Panc1 (cell line): Measurements from ENCODE around the gene SUGCT. TPM values are rescaled to one million over a fixed set of nuclear protein-coding genes. Genes with fewer than 3 reads are reported as not detected.

Source experiments
- ATAC-seq: fragments of 200-7000 bp; cut with Tn5 transposase; 2 replicates; pipeline ENCODE4 v1.9.1; 2020; ENCODE audit warnings: mild to moderate bottlenecking, moderate library complexity
- BruUV-seq: library from RNA; stranded (reverse); fragments of 400-500 nt; replicated peaks from 2 replicates; lab custom pipeline; 2021; lab: Mats Ljungman, UMichigan
- CTCF ChIA-PET: fragments of 300-600 bp; sonication (Branson Sonifier 250); formaldehyde crosslinking; loops from one replicate; lab custom pipeline; 2022; ENCODE audit warnings: antibody characterized with exemption; lab: Charles Lee
- POLR2A ChIA-PET: fragments of 300-600 bp; sonication (Branson Sonifier 250); formaldehyde crosslinking; loops from one replicate; lab custom pipeline; 2022; ENCODE audit warnings: antibody characterized with exemption; lab: Charles Lee
- DNase-seq: peaks from one replicate; pipeline ENCODE4 v3.0.0-alpha.2; 2010; ENCODE audit warnings: low read depth, low spot score
- H3K27ac ChIP-seq: 2 replicates; pipeline ENCODE4 v1.5.1; 2011; ENCODE audit warnings: mild to moderate bottlenecking, low read length, inconsistent platforms
- H3K27me3 ChIP-seq: fragments of 200-500 bp; sonication (Bioruptor generic); 2 replicates; pipeline ENCODE4 v1.6.0; 2014; ENCODE audit warnings: low read length, inconsistent platforms; ENCODE audit not compliant: control insufficient read depth, insufficient read depth
- H3K36me3 ChIP-seq: fragments of 200-500 bp; sonication (Bioruptor generic); 2 replicates; pipeline ENCODE4 v1.5.1; 2014; ENCODE audit warnings: inconsistent platforms, mild to moderate bottlenecking, low read length, moderate library complexity; ENCODE audit not compliant: control insufficient read depth, insufficient read depth
- H3K4me1 ChIP-seq: 2 replicates; pipeline ENCODE4 v1.5.1; 2011; ENCODE audit warnings: inconsistent platforms, mild to moderate bottlenecking, low read length, moderate library complexity; ENCODE audit not compliant: control insufficient read depth, insufficient read depth
- H3K4me3 ChIP-seq, 2 experiments: 2 replicates each; pipeline ENCODE4 v1.5.1; 2011 to 2012; ENCODE audit warnings: low read depth in 2 of 2, low read length in 2 of 2, mild to moderate bottlenecking in 2 of 2, inconsistent platforms in 1 of 2, moderate library complexity in 1 of 2
- H3K9me3 ChIP-seq: fragments of 200-500 bp; sonication (Bioruptor generic); 2 replicates; pipeline ENCODE4 v1.5.1; 2014; ENCODE audit warnings: low read depth, mild to moderate bottlenecking, inconsistent platforms, low read length, moderate library complexity; ENCODE audit not compliant: control insufficient read depth, insufficient read depth
- POLR2AphosphoS5 ChIP-seq: IDR thresholded peaks from 2 replicates; pipeline ENCODE4 v1.6.1; 2012; ENCODE audit warnings: mild to moderate bottlenecking, low read depth, low read length, moderate library complexity
- REST ChIP-seq, 2 experiments: IDR thresholded peaks; 2 replicates each; pipeline ENCODE4 v1.6.1; 2011 to 2012; ENCODE audit warnings: low read depth in 2 of 2, control low read depth in 1 of 2, low read length in 1 of 2, mild to moderate bottlenecking in 1 of 2, moderate library complexity in 1 of 2; ENCODE audit not compliant: insufficient read depth in 1 of 2
- SIN3A ChIP-seq: IDR thresholded peaks from 2 replicates; pipeline ENCODE4 v1.6.1; 2012; ENCODE audit warnings: low read depth, mild to moderate bottlenecking, low read length, moderate library complexity, borderline replicate concordance; ENCODE audit not compliant: insufficient read depth
- TCF7L2 ChIP-seq: IDR thresholded peaks from 2 replicates; pipeline ENCODE4 v1.6.1; 2011; ENCODE audit warnings: mild to moderate bottlenecking, low read depth, low read length, inconsistent platforms
- in situ Hi-C: cut with HindIII; loops from 2 replicates; pipeline ENCODE4 v1.10.0; 2016; ENCODE audit warnings: low sequenced_read_pairs, low pct_unique_long_range_greater_than_20kb
- intact Hi-C: fragments of 100-400 bp; cut with micrococcal nuclease; formaldehyde crosslinking; loops from one replicate; pipeline ENCODE4 v1.10.0; 2022; ENCODE audit not compliant: unreplicated experiment
- total RNA-seq: library from RNA; stranded (reverse); gene quantifications from one replicate; pipeline ENCODE4 v1.2.1, GENCODE V29; 2021; ENCODE audit not compliant: unreplicated experiment
- TF ChIP-seq, protein P1 (sequence below): fragments of 450-650 bp; IDR thresholded peaks from 2 replicates; pipeline ENCODE4 v1.5.1; 2017; ENCODE audit warnings: mild to moderate bottlenecking

The SUGCT gene
- total RNA-seq, 1 experiment from 2014 or later: 3.1 TPM

DNA sequence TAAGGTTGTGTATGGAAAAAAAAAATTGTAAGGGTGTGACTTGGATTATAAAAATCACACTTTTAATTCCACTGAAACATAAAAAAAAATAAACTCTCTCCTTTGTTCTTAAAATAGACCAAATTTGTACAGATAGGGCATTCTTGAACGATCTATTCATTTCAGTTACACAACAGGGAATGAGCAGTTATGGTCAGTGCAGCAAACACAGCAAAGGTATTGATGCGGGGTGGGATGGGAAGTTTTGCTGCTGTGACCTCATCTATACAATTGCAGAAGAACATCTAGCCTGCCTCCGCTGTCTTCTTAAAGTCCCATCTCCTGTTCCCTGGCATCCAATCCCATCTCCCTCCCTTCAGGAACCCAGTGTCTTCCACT is 580.2 kb downstream of the SUGCT start:
- DNase-seq: no peak
- ChIA-PET CTCF (no interaction called here), POLR2A (no interaction called here)
- Histone ChIP-seq H3K9me3 (no peaks in the 10 kb centered on the region), H3K27ac (no peak overlapping the region), H3K4me3 (no peak overlapping the region), H3K4me1 (no peaks in the 10 kb centered on the region), H3K27me3 (no peaks in the 10 kb centered on the region), H3K36me3 (no peaks in the 10 kb centered on the region)
- TF ChIP-seq TCF7L2 (no peak), POLR2AphosphoS5 (no peak), REST (IDR thresholded peaks at IDR 0.05; ENCODE audit: insufficient read depth in 1 of 2, low read depth in 2 of 2, low read length in 1 of 2) (no peak), SIN3A (no peak)
- TF ChIP-seq, protein P1, sequence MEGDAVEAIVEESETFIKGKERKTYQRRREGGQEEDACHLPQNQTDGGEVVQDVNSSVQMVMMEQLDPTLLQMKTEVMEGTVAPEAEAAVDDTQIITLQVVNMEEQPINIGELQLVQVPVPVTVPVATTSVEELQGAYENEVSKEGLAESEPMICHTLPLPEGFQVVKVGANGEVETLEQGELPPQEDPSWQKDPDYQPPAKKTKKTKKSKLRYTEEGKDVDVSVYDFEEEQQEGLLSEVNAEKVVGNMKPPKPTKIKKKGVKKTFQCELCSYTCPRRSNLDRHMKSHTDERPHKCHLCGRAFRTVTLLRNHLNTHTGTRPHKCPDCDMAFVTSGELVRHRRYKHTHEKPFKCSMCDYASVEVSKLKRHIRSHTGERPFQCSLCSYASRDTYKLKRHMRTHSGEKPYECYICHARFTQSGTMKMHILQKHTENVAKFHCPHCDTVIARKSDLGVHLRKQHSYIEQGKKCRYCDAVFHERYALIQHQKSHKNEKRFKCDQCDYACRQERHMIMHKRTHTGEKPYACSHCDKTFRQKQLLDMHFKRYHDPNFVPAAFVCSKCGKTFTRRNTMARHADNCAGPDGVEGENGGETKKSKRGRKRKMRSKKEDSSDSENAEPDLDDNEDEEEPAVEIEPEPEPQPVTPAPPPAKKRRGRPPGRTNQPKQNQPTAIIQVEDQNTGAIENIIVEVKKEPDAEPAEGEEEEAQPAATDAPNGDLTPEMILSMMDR: no peak
- in situ Hi-C loops: no loop called here
- no TSS peak for BruUV-seq
- intact Hi-C loops: no loop called here
- ATAC-seq: no peak

- ATAC-seq (no peak), DNase-seq (no peak)
- ChIA-PET POLR2A (no interaction called here), CTCF (interaction anchor here (1.3 kb wide), 1 partner anchor 15 kb away, joined by 3 read pairs; no protein-coding TSS in a partner anchor)
- intact Hi-C loops: no loop called here
- no peak overlapping the region for H3K27ac ChIP-seq
- H3K36me3 ChIP-seq: no peaks in the 10 kb centered on the region
- in situ Hi-C loops: no loop called here
- no peaks in the 10 kb centered on the region for H3K27me3 ChIP-seq
- no peaks in the 10 kb centered on the region for H3K4me1 ChIP-seq
- H3K9me3 ChIP-seq: no peaks in the 10 kb centered on the region
- no TSS peak for BruUV-seq
- TF ChIP-seq POLR2AphosphoS5 (no peak), SIN3A (no peak), TCF7L2 (no peak), REST (IDR thresholded peaks at IDR 0.05; ENCODE audit: insufficient read depth in 1 of 2, low read depth in 2 of 2, low read length in 1 of 2) (no peak)
- TF ChIP-seq, protein P1: no peak
- no peak overlapping the region for H3K4me3 ChIP-seq
Observed at GRCh38 chr7:40716052-40716451, 581.2 kb downstream of the SUGCT start.
